Panc1 (cell line): ENCODE data around the gene PDHB. TPM values are rescaled to one million over a fixed set of nuclear protein-coding genes. Genes with fewer than 3 reads are reported as not detected.

ENCODE experiments used
- ATAC-seq: fragments of 200-7000 bp; cut with Tn5 transposase; 2 replicates; pipeline ENCODE4 v1.9.1; 2020; ENCODE audit warnings: mild to moderate bottlenecking, moderate library complexity
- BruUV-seq: library from RNA; stranded (reverse); fragments of 400-500 nt; replicated peaks from 2 replicates; lab custom pipeline; 2021; lab: Mats Ljungman, UMichigan
- CTCF ChIA-PET: fragments of 300-600 bp; sonication (Branson Sonifier 250); formaldehyde crosslinking; loops from one replicate; lab custom pipeline; 2022; ENCODE audit warnings: antibody characterized with exemption; lab: Charles Lee
- POLR2A ChIA-PET: fragments of 300-600 bp; sonication (Branson Sonifier 250); formaldehyde crosslinking; loops from one replicate; lab custom pipeline; 2022; ENCODE audit warnings: antibody characterized with exemption; lab: Charles Lee
- DNase-seq: peaks from one replicate; pipeline ENCODE4 v3.0.0-alpha.2; 2010; ENCODE audit warnings: low read depth, low spot score
- H3K27ac ChIP-seq: 2 replicates; pipeline ENCODE4 v1.5.1; 2011; ENCODE audit warnings: mild to moderate bottlenecking, low read length, inconsistent platforms
- H3K27me3 ChIP-seq: fragments of 200-500 bp; sonication (Bioruptor generic); 2 replicates; pipeline ENCODE4 v1.6.0; 2014; ENCODE audit warnings: low read length, inconsistent platforms; ENCODE audit not compliant: control insufficient read depth, insufficient read depth
- H3K36me3 ChIP-seq: fragments of 200-500 bp; sonication (Bioruptor generic); 2 replicates; pipeline ENCODE4 v1.5.1; 2014; ENCODE audit warnings: inconsistent platforms, mild to moderate bottlenecking, low read length, moderate library complexity; ENCODE audit not compliant: control insufficient read depth, insufficient read depth
- H3K4me1 ChIP-seq: 2 replicates; pipeline ENCODE4 v1.5.1; 2011; ENCODE audit warnings: inconsistent platforms, mild to moderate bottlenecking, low read length, moderate library complexity; ENCODE audit not compliant: control insufficient read depth, insufficient read depth
- H3K4me3 ChIP-seq, 2 experiments: 2 replicates each; pipeline ENCODE4 v1.5.1; 2011 to 2012; ENCODE audit warnings: low read depth in 2 of 2, low read length in 2 of 2, mild to moderate bottlenecking in 2 of 2, inconsistent platforms in 1 of 2, moderate library complexity in 1 of 2
- H3K9me3 ChIP-seq: fragments of 200-500 bp; sonication (Bioruptor generic); 2 replicates; pipeline ENCODE4 v1.5.1; 2014; ENCODE audit warnings: low read depth, mild to moderate bottlenecking, inconsistent platforms, low read length, moderate library complexity; ENCODE audit not compliant: control insufficient read depth, insufficient read depth
- CTCF ChIP-seq: fragments of 450-650 bp; IDR thresholded peaks from 2 replicates; pipeline ENCODE4 v1.5.1; 2017; ENCODE audit warnings: mild to moderate bottlenecking
- POLR2AphosphoS5 ChIP-seq: IDR thresholded peaks from 2 replicates; pipeline ENCODE4 v1.6.1; 2012; ENCODE audit warnings: mild to moderate bottlenecking, low read depth, low read length, moderate library complexity
- REST ChIP-seq, 2 experiments: IDR thresholded peaks; 2 replicates each; pipeline ENCODE4 v1.6.1; 2011 to 2012; ENCODE audit warnings: low read depth in 2 of 2, control low read depth in 1 of 2, low read length in 1 of 2, mild to moderate bottlenecking in 1 of 2, moderate library complexity in 1 of 2; ENCODE audit not compliant: insufficient read depth in 1 of 2
- SIN3A ChIP-seq: IDR thresholded peaks from 2 replicates; pipeline ENCODE4 v1.6.1; 2012; ENCODE audit warnings: low read depth, mild to moderate bottlenecking, low read length, moderate library complexity, borderline replicate concordance; ENCODE audit not compliant: insufficient read depth
- TCF7L2 ChIP-seq: IDR thresholded peaks from 2 replicates; pipeline ENCODE4 v1.6.1; 2011; ENCODE audit warnings: mild to moderate bottlenecking, low read depth, low read length, inconsistent platforms
- in situ Hi-C: cut with HindIII; loops from 2 replicates; pipeline ENCODE4 v1.10.0; 2016; ENCODE audit warnings: low sequenced_read_pairs, low pct_unique_long_range_greater_than_20kb
- intact Hi-C: fragments of 100-400 bp; cut with micrococcal nuclease; formaldehyde crosslinking; loops from one replicate; pipeline ENCODE4 v1.10.0; 2022; ENCODE audit not compliant: unreplicated experiment
- total RNA-seq: library from RNA; stranded (reverse); gene quantifications from one replicate; pipeline ENCODE4 v1.2.1, GENCODE V29; 2021; ENCODE audit not compliant: unreplicated experiment

Gene PDHB
- total RNA-seq, 1 experiment from 2014 or later = 66.6 TPM

- CTCF ChIA-PET = no interaction called here
These were observed 17.4 kb downstream of the PDHB start for GRCh38 chr3:58416191-58416590.

GRCh38 chr3:58414538-58415197, 19.0 kb downstream of the PDHB start:
- peak; percentile 72 for ATAC-seq
- intact Hi-C loops (loop anchor here (5.0 to 10.0 kb wide), 2 partner anchors 77 to 230 kb away; no protein-coding TSS in a partner anchor), in situ Hi-C loops (no loop called here)
- ChIA-PET POLR2A (no interaction called here), CTCF (no interaction called here)
- DNase-seq = no peak
- H3K4me3 ChIP-seq = no peak overlapping the region
- TF ChIP-seq TCF7L2 = no peak
- TF ChIP-seq CTCF = peak; percentile 76
- H3K36me3 ChIP-seq = no peaks in the 10 kb centered on the region
- H3K27ac ChIP-seq = no peak overlapping the region
- BruUV-seq = no TSS peak
- no peaks in the 10 kb centered on the region for H3K4me1 ChIP-seq
- no peaks in the 10 kb centered on the region for H3K27me3 ChIP-seq
- H3K9me3 ChIP-seq = no peaks in the 10 kb centered on the region

More at GRCh38 chr3:58416191-58416590, 17.4 kb downstream of the PDHB start:
- TF ChIP-seq POLR2AphosphoS5 (no peak), TCF7L2 (no peak), SIN3A (no peak), CTCF (no peak), REST (IDR thresholded peaks at IDR 0.05; ENCODE audit: insufficient read depth in 1 of 2, low read depth in 2 of 2, low read length in 1 of 2) (no peak)
- ATAC-seq = no peak
- Histone ChIP-seq H3K36me3 (no peaks in the 10 kb centered on the region), H3K4me1 (no peaks in the 10 kb centered on the region; the same call in 1 of the 2 replicates), H3K9me3 (no peaks in the 10 kb centered on the region), H3K4me3 (no peak overlapping the region), H3K27ac (no peak overlapping the region), H3K27me3 (no peaks in the 10 kb centered on the region)
- POLR2A ChIA-PET = no interaction called here
- in situ Hi-C loops (no loop called here), intact Hi-C loops (loop anchor here (10.0 kb wide), 1 partner anchor 231 kb away; no protein-coding TSS in a partner anchor)
- no TSS peak for BruUV-seq
- DNase-seq = no peak
